HCT116 (cell line): ENCODE results near the gene WNT16. TPM values are rescaled to one million over a fixed set of nuclear protein-coding genes. Genes with fewer than 3 reads are reported as not detected.

Source experiments
- ATAC-seq: fragments of 200-7000 bp; cut with Tn5 transposase; 2 replicates; pipeline ENCODE4 v1.9.1; 2020; ENCODE audit warnings: mild to moderate bottlenecking, moderate library complexity
- BruUV-seq: library from RNA; stranded (reverse); fragments of 400-500 nt; replicated peaks from 2 replicates; lab custom pipeline; 2021; lab: Mats Ljungman, UMichigan
- CTCF ChIA-PET: fragments of 300-600 bp; sonication (Branson Sonifier 250); formaldehyde crosslinking; loops from one replicate; lab custom pipeline; 2021; ENCODE audit warnings: antibody characterized with exemption; lab: Charles Lee
- POLR2A ChIA-PET: fragments of 300-600, 350-600 bp; sonication (Branson Sonifier 250); formaldehyde crosslinking; loops from one replicate; lab custom pipeline; 2021; ENCODE audit warnings: antibody characterized with exemption; lab: Charles Lee
- RAD21 ChIA-PET, 2 experiments: fragments of 300-600 bp; sonication (Branson Sonifier 250); formaldehyde crosslinking; loops; one replicate each; lab custom pipeline; 2023; ENCODE audit warnings: low total read pairs in 2 of 2; ENCODE audit not compliant: uncharacterized antibody in 2 of 2, unreplicated experiment in 2 of 2, low non-redundant PET in 1 of 2; lab: Charles Lee
- DNase-seq: peaks from one replicate; pipeline ENCODE4 v3.0.0-alpha.2; 2010; ENCODE audit warnings: low read depth, low spot score
- H2AFZ ChIP-seq: fragments of 200-600 bp; shearing (Covaris generic), sonication (generic); 2 replicates; pipeline ENCODE4 v1.6.1; 2017; ENCODE audit warnings: low read depth, mixed run types, mixed read lengths, antibody characterized with exemption, low read length; ENCODE audit not compliant: poor library complexity, severe bottlenecking
- H3K27ac ChIP-seq: 2 replicates; pipeline ENCODE4 v1.5.1; 2012; ENCODE audit warnings: low read depth, low read length
- H3K27me3 ChIP-seq: fragments of 200-600 bp; sonication (generic); 2 replicates; pipeline ENCODE4 v1.6.1; 2016; ENCODE audit warnings: mixed run types, low read length, mixed read lengths; ENCODE audit not compliant: insufficient read depth
- H3K36me3 ChIP-seq, 2 experiments: fragments of 200-500 bp in 1 of 2; fragments of 200-600 bp in 1 of 2; sonication (Bioruptor generic) in 1 of 2; sonication (generic) in 1 of 2; 2 replicates each; pipeline versions ENCODE4 v1.5.1 to v1.6.1; 2014 to 2016; ENCODE audit warnings: low read length in 2 of 2, inconsistent platforms in 1 of 2, mixed read lengths in 1 of 2, mixed run types in 1 of 2; ENCODE audit not compliant: insufficient read depth in 2 of 2, control insufficient read depth in 1 of 2
- H3K4me1 ChIP-seq, 2 experiments: fragments of 200-600 bp in 1 of 2; sonication (generic) in 1 of 2; 2 replicates each; pipeline versions ENCODE4 v1.5.1 to v1.6.1; 2012 to 2017; ENCODE audit warnings: low read length in 2 of 2, inconsistent platforms in 1 of 2, mild to moderate bottlenecking in 1 of 2, mixed read lengths in 1 of 2, mixed run types in 1 of 2, moderate library complexity in 1 of 2; ENCODE audit not compliant: insufficient read depth in 2 of 2, control insufficient read depth in 1 of 2
- H3K4me2 ChIP-seq: fragments of 200-600 bp; sonication (generic); 2 replicates; pipeline ENCODE4 v1.6.1; 2017; ENCODE audit warnings: mixed run types, low read length, mixed read lengths
- H3K4me3 ChIP-seq, 2 experiments: fragments of 200-600 bp in 1 of 2; sonication (generic) in 1 of 2; replicated peaks in 1 of 2; 2 replicates each; pipeline ENCODE4 v1.5.1; 2011 to 2016; ENCODE audit warnings: low read length in 2 of 2, control low read depth in 1 of 2, low read depth in 1 of 2, mild to moderate bottlenecking in 1 of 2, mixed read lengths in 1 of 2, mixed run types in 1 of 2
- H3K79me2 ChIP-seq: fragments of 200-600 bp; sonication (generic); 2 replicates; pipeline ENCODE4 v1.6.1; 2017; ENCODE audit warnings: mild to moderate bottlenecking, mixed run types, low read length, moderate library complexity, mixed read lengths; ENCODE audit not compliant: insufficient read depth
- H3K9ac ChIP-seq: fragments of 200-600 bp; sonication (generic); 2 replicates; pipeline ENCODE4 v1.6.1; 2016; ENCODE audit warnings: low read length, mixed read lengths
- H3K9me2 ChIP-seq: fragments of 200-600 bp; sonication (generic), shearing (Covaris generic); 2 replicates; pipeline ENCODE4 v1.6.1; 2017; ENCODE audit warnings: mixed run types, mild to moderate bottlenecking, moderate library complexity; ENCODE audit not compliant: insufficient read depth
- H3K9me3 ChIP-seq, 2 experiments: fragments of 200-500 bp in 1 of 2; fragments of 200-600 bp in 1 of 2; sonication (Bioruptor generic) in 1 of 2; sonication (generic) in 1 of 2; 2 replicates each; pipeline ENCODE4 v1.6.1; 2014 to 2017; ENCODE audit warnings: low read length in 2 of 2, mixed read lengths in 2 of 2, inconsistent platforms in 1 of 2, low read depth in 1 of 2, mild to moderate bottlenecking in 1 of 2, mixed run types in 1 of 2, moderate library complexity in 1 of 2; ENCODE audit not compliant: control insufficient read depth in 1 of 2, insufficient read depth in 1 of 2
- H4K20me1 ChIP-seq: fragments of 200-600 bp; sonication (generic), shearing (Covaris generic); 2 replicates; pipeline ENCODE4 v1.6.1; 2017; ENCODE audit warnings: mixed run types, mild to moderate bottlenecking, moderate library complexity; ENCODE audit not compliant: insufficient read depth
- CBX3 ChIP-seq: IDR thresholded peaks from 2 replicates; pipeline ENCODE4 v1.6.1; 2012; ENCODE audit warnings: low read depth
- CEBPB ChIP-seq: IDR thresholded peaks from 2 replicates; pipeline ENCODE4 v1.6.1; 2012; ENCODE audit warnings: low read depth
- EGR1 ChIP-seq: IDR thresholded peaks from 2 replicates; pipeline ENCODE4 v1.6.1; 2012; ENCODE audit warnings: low read depth
- ELF1 ChIP-seq: IDR thresholded peaks from 2 replicates; pipeline ENCODE4 v1.6.1; 2012; ENCODE audit warnings: low read depth, borderline replicate concordance
- EZH2 ChIP-seq: fragments of 200-600 bp; sonication (generic); IDR thresholded peaks from 2 replicates; pipeline ENCODE4 v1.6.1; 2017; ENCODE audit warnings: antibody characterized with exemption, mixed run types
- EZH2phosphoT487 ChIP-seq: fragments of 200-600 bp; IDR thresholded peaks from 2 replicates; pipeline ENCODE4 v1.6.1; 2018; ENCODE audit warnings: antibody characterized with exemption, borderline replicate concordance
- FOSL1 ChIP-seq: IDR thresholded peaks from 2 replicates; pipeline ENCODE4 v1.6.1; 2012; ENCODE audit warnings: low read depth
- JUND ChIP-seq: IDR thresholded peaks from 2 replicates; pipeline ENCODE4 v1.6.1; 2012
- MAX ChIP-seq: IDR thresholded peaks from 2 replicates; pipeline ENCODE4 v1.6.1; 2012
- POLR2A ChIP-seq: IDR thresholded peaks from 2 replicates; pipeline ENCODE4 v1.7.0; 2011; ENCODE audit warnings: borderline replicate concordance; ENCODE audit not compliant: insufficient read depth, insufficient read length; ENCODE audit errors: extremely low read depth
- POLR2AphosphoS5 ChIP-seq: IDR thresholded peaks from 2 replicates; pipeline ENCODE4 v1.6.1; 2011; ENCODE audit warnings: mild to moderate bottlenecking, low read depth, low read length, moderate library complexity
- RAD21 ChIP-seq: IDR thresholded peaks from 2 replicates; pipeline ENCODE4 v1.6.1; 2012; ENCODE audit warnings: low read depth, mild to moderate bottlenecking
- REST ChIP-seq: IDR thresholded peaks from 2 replicates; pipeline ENCODE4 v1.6.1; 2012; ENCODE audit warnings: low read depth
- SIN3A ChIP-seq: IDR thresholded peaks from 2 replicates; pipeline ENCODE4 v1.6.1; 2012; ENCODE audit warnings: low read depth
- SP1 ChIP-seq: IDR thresholded peaks from 2 replicates; pipeline ENCODE4 v1.6.1; 2012; ENCODE audit warnings: low read depth
- SRF ChIP-seq: IDR thresholded peaks from 2 replicates; pipeline ENCODE4 v1.6.1; 2012; ENCODE audit warnings: low read depth
- TCF7L2 ChIP-seq: IDR thresholded peaks from 2 replicates; pipeline ENCODE4 v1.7.0; 2011; ENCODE audit warnings: borderline replicate concordance, inconsistent platforms; ENCODE audit not compliant: insufficient read depth, insufficient read length; ENCODE audit errors: extremely low read depth
- ZFX ChIP-seq: fragments of 450-650 bp; IDR thresholded peaks from 2 replicates; pipeline ENCODE4 v1.6.1; 2017
- ZNF274 ChIP-seq: fragments of 200-500 bp; sonication (Bioruptor generic); IDR thresholded peaks from 2 replicates; pipeline ENCODE4 v1.6.1; 2014; ENCODE audit warnings: mild to moderate bottlenecking, low read depth, low read length, inconsistent platforms
- intact Hi-C: fragments of 100-400 bp; cut with micrococcal nuclease; formaldehyde crosslinking; loops from 2 replicates; pipeline ENCODE4 v1.10.0; 2022
- total RNA-seq: library from RNA; stranded (reverse); gene quantifications from one replicate; pipeline ENCODE4 v1.2.1, GENCODE V29; 2021; ENCODE audit not compliant: unreplicated experiment

Gene WNT16
- total RNA-seq, 1 experiment from 2014 or later = 152 TPM

- Histone ChIP-seq H3K79me2 (peaks cover 65% of the 10 kb centered on the region), H3K36me3 (peaks cover 26 to 34% of the 10 kb centered on the region in 2 experiments), H4K20me1 (no peaks in the 10 kb centered on the region), H3K9me3 (no peaks in the 10 kb centered on the region), H3K9ac (peak overlapping the region; percentile 79), H3K27ac (peak overlapping the region; percentile 92), H3K4me1 (peaks cover 34 to 72% of the 10 kb centered on the region in 2 experiments; a peak in 3 of 4 replicates), H3K27me3 (no peaks in the 10 kb centered on the region), H3K4me3 (peak overlapping the region; percentile 55 to 88), H3K9me2 (no peaks in the 10 kb centered on the region), H2AFZ (no peak overlapping the region), H3K4me2 (peak overlapping the region; percentile 88)
- TF ChIP-seq CEBPB (no peak), EGR1 (peak; percentile 46; the same call in 1 of the 2 replicates), ZFX (no peak), CBX3 (no peak), TCF7L2 (no peak), POLR2AphosphoS5 (peak; percentile 42), ELF1 (no peak), RAD21 (no peak), SP1 (peak; percentile 11; the same call in 1 of the 2 replicates), EZH2 (no peak), FOSL1 (0 out of 2 replicates have a peak, but pooled peaks have one; percentile 13), REST (no peak), SIN3A (peak; percentile 26; the same call in 1 of the 2 replicates), POLR2A (no peak), MAX (peak; percentile 17; the same call in 1 of the 2 replicates), EZH2phosphoT487 (no peak), SRF (no peak), ZNF274 (no peak), JUND (no peak)
- ChIA-PET RAD21 (no interaction called here), POLR2A (interaction anchor here (1.8 kb wide), 1 partner anchor 37 kb away, joined by 4 read pairs; no protein-coding TSS in a partner anchor), CTCF (interaction anchor here (0.8 to 1.2 kb wide), 5 partner anchors 66 to 664 kb away, joined by 3 to 5 read pairs (median 4); no protein-coding TSS in a partner anchor)
- ATAC-seq = peak; percentile 13
- BruUV-seq = TSS peak; percentile 66
- intact Hi-C loops = loop anchor here (5.0 to 10.0 kb wide), 2 partner anchors 203 to 345 kb away; partner anchors contain the start of gene CPED1
- DNase-seq = no peak
Observed at GRCh38 chr7:121330053-121330833, 1.4 kb downstream of the WNT16 start.
